GM23248 (cell line): ENCODE data around the gene RBBP5.

Source experiments
- EZH2 ChIP-seq: fragments of 200-600 bp; sonication (generic); IDR thresholded peaks from 2 replicates; pipeline ENCODE4 v1.6.1; 2018; ENCODE audit warnings: antibody characterized with exemption, mild to moderate bottlenecking; ENCODE audit not compliant: insufficient read depth, poor library complexity, severe bottlenecking
- EZH2phosphoT487 ChIP-seq: fragments of 200-600 bp; sonication (generic); IDR thresholded peaks from 2 replicates; pipeline ENCODE4 v1.6.1; 2018; ENCODE audit warnings: antibody characterized with exemption, moderate library complexity, mild to moderate bottlenecking, low read depth; ENCODE audit not compliant: insufficient read depth

GRCh38 chr1:205056188-205056611, 65.6 kb downstream of the RBBP5 start:
- TF ChIP-seq EZH2 = no peak
- no peak for TF ChIP-seq EZH2phosphoT487
